HepG2 (cell line): ENCODE data around the gene CFAP92. TPM values are rescaled to one million over a fixed set of nuclear protein-coding genes. Genes with fewer than 3 reads are reported as not detected.
A peak's percentile ranks its signal among the peaks of the same experiment; 100 is the strongest.

Source experiments
- ARNT2 ChIP-seq: sonication (generic); formaldehyde crosslinking; IDR thresholded peaks from 2 replicates; pipeline ENCODE4 v1.8.0; 2022; ENCODE audit warnings: mild to moderate bottlenecking, low read depth, missing genetic modification reagents, moderate library complexity
- CENPBD1 ChIP-seq: sonication (generic); formaldehyde crosslinking; IDR thresholded peaks from 2 replicates; pipeline ENCODE4 v1.8.0; 2022; ENCODE audit warnings: missing genetic modification reagents, low read depth, mild to moderate bottlenecking, borderline replicate concordance
- CSRNP1 ChIP-seq: sonication (generic); formaldehyde crosslinking; IDR thresholded peaks from 2 replicates; pipeline ENCODE4 v1.8.1; 2023; ENCODE audit warnings: mild to moderate bottlenecking, missing genetic modification reagents
- DRAP1 ChIP-seq: IDR thresholded peaks from 2 replicates; pipeline ENCODE4 v1.6.1; 2016; ENCODE audit warnings: missing genetic modification reagents, missing compliant biosample characterization
- GLI4 ChIP-seq: sonication (generic); formaldehyde crosslinking; IDR thresholded peaks from 2 replicates; pipeline ENCODE4 v1.5.1; 2020; ENCODE audit warnings: missing genetic modification reagents, mild to moderate bottlenecking, moderate library complexity, borderline replicate concordance
- HNRNPK ChIP-seq: fragments of 200-400 bp; formaldehyde crosslinking; IDR thresholded peaks from 2 replicates; pipeline ENCODE4 v1.6.1; 2018; ENCODE audit warnings: low read length, low read depth, moderate library complexity, mild to moderate bottlenecking; ENCODE audit not compliant: poor library complexity, severe bottlenecking
- MIER2 ChIP-seq: IDR thresholded peaks from 2 replicates; pipeline ENCODE4 v1.6.1; 2016; ENCODE audit warnings: missing biosample characterization, missing genetic modification reagents
- MIER3 ChIP-seq: IDR thresholded peaks from 2 replicates; pipeline ENCODE4 v1.6.1; 2016; ENCODE audit warnings: missing compliant biosample characterization, borderline replicate concordance
- NR2C2 ChIP-seq: sonication (generic); formaldehyde crosslinking; IDR thresholded peaks from 2 replicates; pipeline ENCODE4 v1.4.0; 2020; ENCODE audit warnings: missing genetic modification reagents, mild to moderate bottlenecking, moderate library complexity, borderline replicate concordance
- POGZ ChIP-seq: sonication (generic); formaldehyde crosslinking; IDR thresholded peaks from 2 replicates; pipeline ENCODE4 v1.4.0; 2020; ENCODE audit warnings: mild to moderate bottlenecking, missing genetic modification reagents
- POLR2G ChIP-seq: fragments of 200-400 bp; formaldehyde crosslinking; IDR thresholded peaks from 2 replicates; pipeline ENCODE4 v1.6.1; 2018; ENCODE audit warnings: mild to moderate bottlenecking, low read depth, low read length, moderate library complexity
- SRY ChIP-seq: sonication (generic); formaldehyde crosslinking; IDR thresholded peaks from 2 replicates; pipeline ENCODE4 v1.8.0; 2022; ENCODE audit warnings: mild to moderate bottlenecking, missing genetic modification reagents
- TBP ChIP-seq: sonication (generic); formaldehyde crosslinking; IDR thresholded peaks from 2 replicates; pipeline ENCODE4 v1.5.0; 2020; ENCODE audit warnings: missing genetic modification reagents
- TBX3 ChIP-seq: fragments of 450-650 bp; IDR thresholded peaks from 2 replicates; pipeline ENCODE4 v1.6.1; 2017; ENCODE audit warnings: antibody characterized with exemption, mild to moderate bottlenecking, inconsistent platforms, borderline replicate concordance
- ZFP62 ChIP-seq: sonication (generic); formaldehyde crosslinking; IDR thresholded peaks from 2 replicates; pipeline ENCODE4 v1.4.0; 2020; ENCODE audit warnings: missing genetic modification reagents
- ZNF142 ChIP-seq: sonication (generic); formaldehyde crosslinking; IDR thresholded peaks from 2 replicates; pipeline ENCODE4 v1.4.0; 2020; ENCODE audit warnings: missing genetic modification reagents
- ZNF180 ChIP-seq: sonication (generic); formaldehyde crosslinking; IDR thresholded peaks from 2 replicates; pipeline ENCODE4 v1.4.0; 2020; ENCODE audit warnings: low read depth, missing genetic modification reagents, borderline replicate concordance
- ZNF460 ChIP-seq: sonication (generic); formaldehyde crosslinking; IDR thresholded peaks from 2 replicates; pipeline ENCODE4 v1.5.1; 2020; ENCODE audit warnings: missing genetic modification reagents, mild to moderate bottlenecking, borderline replicate concordance
- ZNF530 ChIP-seq: sonication (generic); formaldehyde crosslinking; IDR thresholded peaks from 2 replicates; pipeline ENCODE4 v1.5.0; 2020; ENCODE audit warnings: low read depth, mild to moderate bottlenecking, missing genetic modification reagents
- polyA plus RNA-seq, 8 experiments: library from polyadenylated mRNA; depleted of rRNA in 3 of 8; stranded (reverse) in 7 of 8; unstranded in 1 of 8; fragments of >200 nt; fragmentation: Illumina TruSeq in 4 of 8; extraction: Trizol in 4 of 8; gene quantifications; 2 replicates each; pipeline versions ENCODE4 v1.2.1 to v1.2.3, GENCODE V29; 2011 to 2016; ENCODE audit warnings: low read depth in 4 of 8, missing spikeins in 1 of 8, mixed read lengths in 1 of 8; ENCODE audit not compliant: insufficient read depth in 1 of 8
- total RNA-seq, 5 experiments: library from RNA; depleted of rRNA; stranded (reverse); fragments of >200 nt; fragmentation: Illumina TruSeq; extraction: Trizol; gene quantifications; 2 replicates each; pipeline ENCODE4 v1.2.3, GENCODE V29; 2016; ENCODE audit warnings: low read depth in 1 of 5

CFAP92 gene
- total and polyA plus RNA-seq, 2 of the 13 experiments (the other 11 are each of a cell fraction or from before 2014, with no cell fraction given) = 0.18 to 0.46 TPM

- TF ChIP-seq ZNF142 (CRISPR knock-in tag) (0 out of 2 replicates have a peak, but pooled peaks have one; percentile 73), CSRNP1 (CRISPR knock-in tag) (peak; percentile 91), TBP (no peak), POGZ (peak; percentile 98), POLR2G (peak; percentile 93), GLI4 (no peak), ZFP62 (CRISPR knock-in tag) (no peak), ZNF460 (CRISPR knock-in tag) (peak; percentile 43; the same call in 1 of the 2 replicates), TBX3 (peak; percentile 67), DRAP1 (peak; percentile 87), MIER2 (CRISPR knock-in tag) (peak; percentile 81), MIER3 (peak; percentile 87), NR2C2 (peak; percentile 84), SRY (peak; percentile 94), ZNF530 (peak; percentile 45; the same call in 1 of the 2 replicates), HNRNPK (no peak), CENPBD1 (0 out of 2 replicates have a peak, but pooled peaks have one; percentile 41), ZNF180 (CRISPR knock-in tag) (0 out of 2 replicates have a peak, but pooled peaks have one; percentile 29), ARNT2 (CRISPR knock-in tag) (peak; percentile 94)
These were observed 114.5 kb downstream of the CFAP92 start, which contains the start of gene ACAD9 (continued) for GRCh38 chr3:128879125-128879969.
